DLD1 (cell line): ENCODE measurements around the gene EFCAB14.
"Not testable (repeated sequence)": the region's sequence is repeated elsewhere in the genome, so short reads cannot be mapped to it uniquely, and the experiment has no call there.

Source experiments
- in situ Hi-C: cut with HindIII; loops from 2 replicates; pipeline ENCODE4 v1.10.0; 2017; ENCODE audit warnings: low sequenced_read_pairs

EFCAB14 gene

GRCh38 chr1:46718727-46719622 is at the start of gene EFCAB14:
Gene EFCAB14 (minus strand): TSS chr1:46719114. CDS start chr1:46718087, 1,027 bp downstream.
- in situ Hi-C loops = no loop called here

- in situ Hi-C loops = no loop called here
These were observed 49.5 kb upstream of the EFCAB14 start for GRCh38 chr1:46768445-46768844.

GRCh38 chr1:46767649-46768282 is 48.9 kb upstream of the EFCAB14 start:
- in situ Hi-C loops = no loop called here

GRCh38 chr1:46764402-46764801 is 45.5 kb upstream of the EFCAB14 start:
- in situ Hi-C loops = no loop called here

GRCh38 chr1:46761740-46762139 is 42.8 kb upstream of the EFCAB14 start:
- in situ Hi-C loops = no loop called here

- in situ Hi-C loops = no loop called here
These were observed 41.7 kb upstream of the EFCAB14 start for GRCh38 chr1:46760558-46761166.

- in situ Hi-C loops = no loop called here
These were observed 39.1 kb upstream of the EFCAB14 start for GRCh38 chr1:46757956-46758528.

GRCh38 chr1:46757247-46757955 is 38.5 kb upstream of the EFCAB14 start:
- in situ Hi-C loops = no loop called here

GRCh38 chr1:46755121-46755520 is 36.2 kb upstream of the EFCAB14 start:
- in situ Hi-C loops = no loop called here

- in situ Hi-C loops = not testable (repeated sequence)
These were observed 35.8 kb upstream of the EFCAB14 start for GRCh38 chr1:46754707-46755106.

- in situ Hi-C loops = no loop called here
These were observed 35.1 kb upstream of the EFCAB14 start for GRCh38 chr1:46753985-46754384.

- in situ Hi-C loops = loop anchor here (5.0 to 25.0 kb wide), 2 partner anchors 42 to 237 kb away; no protein-coding TSS in a partner anchor
These were observed 31.0 kb upstream of the EFCAB14 start for GRCh38 chr1:46749921-46750404.

GRCh38 chr1:46749404-46749803 is 30.5 kb upstream of the EFCAB14 start:
- in situ Hi-C loops = loop anchor here (5.0 to 25.0 kb wide), 2 partner anchors 43 to 238 kb away; no protein-coding TSS in a partner anchor

GRCh38 chr1:46747683-46748288 is 28.9 kb upstream of the EFCAB14 start:
- in situ Hi-C loops = loop anchor here (5.0 to 25.0 kb wide), 2 partner anchors 45 to 240 kb away; no protein-coding TSS in a partner anchor

GRCh38 chr1:46742069-46742468 is 23.2 kb upstream of the EFCAB14 start:
- in situ Hi-C loops = loop anchor here (25.0 kb wide), 1 partner anchor 245 kb away; no protein-coding TSS in a partner anchor

GRCh38 chr1:46735708-46736324 is 16.9 kb upstream of the EFCAB14 start:
- in situ Hi-C loops = loop anchor here (25.0 kb wide), 1 partner anchor 251 kb away; no protein-coding TSS in a partner anchor

GRCh38 chr1:46728327-46728873 is 9.5 kb upstream of the EFCAB14 start:
- in situ Hi-C loops = loop anchor here (25.0 kb wide), 1 partner anchor 259 kb away; no protein-coding TSS in a partner anchor

GRCh38 chr1:46725736-46726108 is 6.8 kb upstream of the EFCAB14 start:
- in situ Hi-C loops = loop anchor here (25.0 kb wide), 1 partner anchor 262 kb away; no protein-coding TSS in a partner anchor
